ENCODE data around the gene ECHDC1.

GRCh38 chr6:127262896-127263295 lies 80.5 kb downstream of the ECHDC1 start:
- TF ChIP-seq ZBTB7A (IDR thresholded peaks at IDR 0.05; ENCODE audit: low read depth) (no peak), REST (IDR thresholded peaks at IDR 0.05; ENCODE audit: low read depth) (no peak), TAF1 (IDR thresholded peaks at IDR 0.05; ENCODE audit: low read depth) (no peak), CEBPB (IDR thresholded peaks at IDR 0.05) (no peak), MAX (IDR thresholded peaks at IDR 0.05) (no peak), TCF12 (IDR thresholded peaks at IDR 0.05; ENCODE audit: low read depth) (no peak), EGR1 (IDR thresholded peaks at IDR 0.05) (no peak), RAD21 (IDR thresholded peaks at IDR 0.05; ENCODE audit: low read depth) (no peak), NFIC (IDR thresholded peaks at IDR 0.05) (no peak), CREB1 (IDR thresholded peaks at IDR 0.05; ENCODE audit: low read depth) (no peak)
